Breast epithelium (tissue), 3 donors: ENCODE data around the gene RAET1G.

Source experiments
- CTCF ChIP-seq, 3 donors: fragments of 450-650 bp; IDR thresholded peaks; one replicate each; pipeline ENCODE4 v1.5.1; 2016 to 2017; ENCODE audit warnings: antibody characterized with exemption in 3 of 3, mild to moderate bottlenecking in 3 of 3, moderate library complexity in 3 of 3
- POLR2A ChIP-seq: fragments of 450-650 bp; IDR thresholded peaks from one replicate; pipeline ENCODE4 v1.6.1; 2016; ENCODE audit warnings: antibody characterized with exemption, mild to moderate bottlenecking, moderate library complexity

GRCh38 chr6:149925974-149926777 is 3.3 kb upstream of the RAET1G start:
- TF ChIP-seq CTCF (IDR thresholded peaks at IDR 0.05) (peak; percentile 97 to 99 (median 99)), POLR2A (no peak)
